ENCODE results near the gene CNTNAP5.

Gene CNTNAP5

DNA sequence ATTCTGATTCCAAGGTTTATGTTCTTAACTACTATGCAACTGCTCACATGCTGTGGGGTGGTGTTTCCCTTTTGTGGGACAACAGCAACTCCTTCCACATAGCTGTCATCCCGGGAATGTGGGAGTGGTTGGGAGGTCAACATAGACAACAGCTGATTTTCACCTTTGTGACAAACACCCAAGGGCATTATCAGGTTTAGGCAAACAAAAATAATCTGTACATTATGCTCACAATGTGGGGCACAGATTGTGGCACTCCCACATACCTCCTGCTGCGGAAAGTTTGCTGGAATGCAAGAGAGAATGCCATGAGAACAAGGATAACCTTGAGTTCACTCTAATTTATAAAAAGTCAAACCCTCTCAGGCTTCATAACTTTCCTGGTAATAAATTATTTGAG, 582.6 kb downstream of the CNTNAP5 start:
- H3K4me3 ChIP-seq (ENCODE audit: low read depth, low read length), result no peak overlapping the region
- TF ChIP-seq, protein P1, sequence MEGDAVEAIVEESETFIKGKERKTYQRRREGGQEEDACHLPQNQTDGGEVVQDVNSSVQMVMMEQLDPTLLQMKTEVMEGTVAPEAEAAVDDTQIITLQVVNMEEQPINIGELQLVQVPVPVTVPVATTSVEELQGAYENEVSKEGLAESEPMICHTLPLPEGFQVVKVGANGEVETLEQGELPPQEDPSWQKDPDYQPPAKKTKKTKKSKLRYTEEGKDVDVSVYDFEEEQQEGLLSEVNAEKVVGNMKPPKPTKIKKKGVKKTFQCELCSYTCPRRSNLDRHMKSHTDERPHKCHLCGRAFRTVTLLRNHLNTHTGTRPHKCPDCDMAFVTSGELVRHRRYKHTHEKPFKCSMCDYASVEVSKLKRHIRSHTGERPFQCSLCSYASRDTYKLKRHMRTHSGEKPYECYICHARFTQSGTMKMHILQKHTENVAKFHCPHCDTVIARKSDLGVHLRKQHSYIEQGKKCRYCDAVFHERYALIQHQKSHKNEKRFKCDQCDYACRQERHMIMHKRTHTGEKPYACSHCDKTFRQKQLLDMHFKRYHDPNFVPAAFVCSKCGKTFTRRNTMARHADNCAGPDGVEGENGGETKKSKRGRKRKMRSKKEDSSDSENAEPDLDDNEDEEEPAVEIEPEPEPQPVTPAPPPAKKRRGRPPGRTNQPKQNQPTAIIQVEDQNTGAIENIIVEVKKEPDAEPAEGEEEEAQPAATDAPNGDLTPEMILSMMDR (IDR thresholded peaks at IDR 0.05; ENCODE audit: low read depth, low read length), result no peak

DNA sequence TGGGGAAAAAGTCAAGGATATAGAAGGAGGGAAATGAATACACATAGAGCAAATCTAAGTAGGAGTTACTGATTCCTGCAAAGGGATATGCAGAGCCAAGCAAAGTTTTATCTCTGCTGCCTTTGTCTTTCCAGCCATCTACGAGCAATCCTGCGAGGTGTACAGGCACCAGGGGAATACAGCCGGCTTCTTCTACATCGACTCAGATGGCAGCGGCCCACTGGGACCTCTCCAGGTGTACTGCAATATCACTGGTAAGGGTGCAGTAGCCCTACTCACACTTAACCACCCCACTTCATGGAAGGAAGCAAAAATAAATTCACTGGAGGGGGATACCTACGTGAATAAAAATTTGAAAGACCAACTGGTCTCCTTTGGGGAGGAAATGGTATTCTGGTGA, 584.6 kb downstream of the CNTNAP5 start:
- TF ChIP-seq, protein P1 (IDR thresholded peaks at IDR 0.05; ENCODE audit: low read depth, low read length), result no peak
- H3K4me3 ChIP-seq (ENCODE audit: low read depth, low read length), result no peak overlapping the region

DNA sequence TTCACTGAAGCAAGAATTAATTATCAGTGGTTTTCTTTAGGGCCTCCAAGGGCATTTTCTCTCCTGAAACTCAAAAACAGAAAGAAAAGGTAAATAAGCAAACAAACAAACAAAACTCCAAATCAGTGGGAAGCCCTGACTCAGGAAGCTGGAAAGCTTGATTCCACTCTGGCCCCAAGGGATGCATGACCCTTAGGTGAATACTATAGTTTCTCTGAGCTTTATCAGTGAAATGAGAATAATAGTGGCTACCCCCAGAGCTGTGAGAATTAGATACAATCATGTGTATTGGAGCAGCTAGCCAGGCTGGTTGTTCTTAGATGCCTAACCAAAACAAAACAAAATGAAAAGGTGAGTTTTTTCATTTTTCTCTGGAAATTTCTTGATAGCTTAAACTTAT, 585.1 kb downstream of the CNTNAP5 start:
- H3K4me3 ChIP-seq (ENCODE audit: low read depth, low read length), result no peak overlapping the region
- TF ChIP-seq, protein P1 (IDR thresholded peaks at IDR 0.05; ENCODE audit: low read depth, low read length), result no peak

DNA sequence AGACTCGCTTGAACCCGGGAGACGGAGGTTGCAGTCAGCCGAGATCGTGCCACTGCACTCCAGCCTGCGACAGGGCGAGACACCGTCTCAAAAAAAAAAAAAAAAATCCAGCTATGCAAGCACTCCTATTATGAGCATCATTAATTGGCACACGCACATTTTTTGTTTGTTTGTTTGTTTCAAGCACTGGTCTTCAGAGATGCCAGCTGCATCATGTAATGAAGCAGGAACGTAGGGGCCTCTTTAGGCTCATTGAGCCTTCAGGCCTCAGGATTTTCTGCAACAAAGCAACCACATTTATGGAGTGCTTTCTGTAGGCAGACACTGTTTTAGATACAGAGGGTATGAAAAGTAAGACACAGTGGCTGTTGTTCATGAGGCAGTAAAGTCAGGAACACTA, 585.8 kb downstream of the CNTNAP5 start:
- no peak overlapping the region for H3K4me3 ChIP-seq (ENCODE audit: low read depth, low read length)
- TF ChIP-seq, protein P1 (IDR thresholded peaks at IDR 0.05; ENCODE audit: low read depth, low read length), result no peak

DNA sequence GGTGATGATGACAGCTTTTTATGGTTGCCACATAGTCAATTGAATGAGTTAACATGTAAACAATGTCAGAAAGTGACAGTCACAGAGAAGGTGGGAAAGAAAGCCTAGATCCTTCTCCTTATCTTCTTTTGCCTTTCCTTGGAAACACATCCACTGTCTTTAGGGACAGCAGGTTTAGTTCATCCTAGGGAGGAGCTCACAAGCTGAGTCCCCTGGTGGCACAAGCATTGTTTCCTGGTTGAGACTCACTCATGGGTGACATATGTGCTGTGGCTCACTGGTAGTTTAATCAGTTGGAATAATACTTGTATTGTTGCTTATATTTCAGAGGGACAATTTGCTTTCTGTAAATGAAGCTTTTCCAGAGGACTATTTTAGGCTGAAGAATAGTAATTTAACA, 598.5 kb downstream of the CNTNAP5 start:
- no peak overlapping the region for H3K4me3 ChIP-seq (ENCODE audit: low read depth, low read length)

DNA sequence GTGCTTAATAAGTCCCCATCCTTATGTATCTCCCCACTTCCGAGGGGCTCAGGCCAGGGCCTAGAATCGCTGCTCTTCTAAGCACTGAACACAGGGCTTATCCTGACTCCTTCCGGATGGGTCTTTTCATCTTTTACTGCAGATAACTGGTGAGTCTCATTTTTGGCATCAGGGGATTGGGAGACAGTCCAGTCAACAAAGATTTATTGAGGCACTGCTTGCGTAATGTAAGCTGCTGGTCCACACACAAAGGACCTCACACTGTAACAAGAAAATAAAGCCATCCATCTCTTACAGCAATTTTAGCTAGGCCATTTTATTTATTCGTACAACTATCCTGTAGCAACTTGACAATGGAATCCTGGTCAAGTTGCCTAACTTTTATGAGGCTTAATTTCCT, 600.5 kb downstream of the CNTNAP5 start:
- TF ChIP-seq, protein P1 (IDR thresholded peaks at IDR 0.05; ENCODE audit: low read depth, low read length), result no peak

More for the DNA sequence above, 598.5 kb downstream of the CNTNAP5 start:
- TF ChIP-seq, protein P1 (IDR thresholded peaks at IDR 0.05; ENCODE audit: low read depth, low read length), result no peak

DNA sequence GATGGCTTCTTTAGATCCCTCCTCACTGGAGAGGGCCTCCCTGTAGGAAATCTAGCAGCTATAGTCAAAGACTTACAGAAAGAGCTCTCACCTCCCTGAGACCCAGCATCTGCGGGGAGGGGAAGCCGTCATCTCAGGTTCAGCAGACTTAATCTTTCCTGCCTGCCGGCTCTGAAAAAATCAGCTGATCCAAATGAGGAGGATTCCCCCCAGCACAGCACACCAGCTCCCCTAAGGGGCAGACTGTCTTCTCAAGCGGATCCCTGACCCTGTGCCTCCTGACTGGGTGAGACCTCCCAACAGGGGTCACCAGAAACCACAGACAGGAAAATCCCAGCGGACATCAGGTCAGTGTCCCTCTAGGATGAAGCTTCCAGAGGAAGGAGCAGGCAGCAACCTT, 601.9 kb downstream of the CNTNAP5 start:
- no peak overlapping the region for H3K4me3 ChIP-seq (ENCODE audit: low read depth, low read length)
- TF ChIP-seq, protein P1 (IDR thresholded peaks at IDR 0.05; ENCODE audit: low read depth, low read length), result no peak

More for the DNA sequence above, 600.5 kb downstream of the CNTNAP5 start:
- no peak overlapping the region for H3K4me3 ChIP-seq (ENCODE audit: low read depth, low read length)
